MV-4-11 (cell line): Measurements from ENCODE around the gene TBX5.
A peak's percentile ranks its signal among the peaks of the same experiment; 100 is the strongest.

Experiments used
- DNase-seq: peaks from one replicate; lab custom pipeline; 2025; lab: John Stamatoyannopoulos, UW

TBX5 gene

DNA sequence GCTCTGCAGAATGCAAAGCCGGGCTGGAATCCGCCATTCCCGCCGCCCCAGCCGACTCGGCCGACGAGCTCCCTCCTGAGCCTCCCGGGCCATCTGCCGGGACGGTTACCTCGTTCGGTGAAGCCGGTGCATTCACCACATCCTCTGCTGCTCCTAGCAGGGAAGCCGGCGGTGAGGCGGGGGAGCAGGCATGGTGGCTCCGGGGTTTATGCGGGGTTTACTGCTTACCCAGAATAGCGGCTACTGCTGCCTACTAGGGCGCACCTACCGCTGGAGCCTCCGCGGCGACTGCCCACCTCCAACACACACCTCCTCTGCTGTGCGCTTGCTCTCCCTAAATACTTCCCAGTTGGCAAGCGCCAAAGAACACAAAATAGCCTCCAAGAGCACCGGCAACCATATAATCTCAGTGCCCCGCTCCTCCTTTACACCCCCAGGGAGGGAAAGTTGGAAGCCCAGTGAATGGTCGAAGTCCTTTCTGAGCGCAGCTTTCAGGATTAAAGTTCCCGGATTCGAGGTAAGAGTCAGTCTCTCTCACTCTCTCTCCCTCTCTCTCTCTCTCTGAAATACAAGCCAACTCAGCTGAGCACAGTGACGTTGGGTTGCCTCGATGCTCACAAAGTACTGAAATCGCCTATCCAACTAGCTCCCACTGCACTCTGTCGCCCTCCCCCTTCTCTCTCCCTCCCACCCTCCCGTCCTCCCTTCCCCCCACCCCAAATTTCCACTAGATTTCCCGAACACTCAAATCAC is at the start of gene TBX5:
TSS of gene TBX5 (minus strand) at position 626 of the 753 bp plus-strand sequence. CDS start 2,246 bp downstream, outside the sequence.
- no peak for DNase-seq

GRCh38 chr12:114451657-114452056 is 45.7 kb upstream of the TBX5 start:
- no peak for DNase-seq

GRCh38 chr12:114450515-114451300 is 44.8 kb upstream of the TBX5 start:
- no peak for DNase-seq

GRCh38 chr12:114450019-114450418 is 44.1 kb upstream of the TBX5 start:
- no peak for DNase-seq

GRCh38 chr12:114448618-114448933 is 42.6 kb upstream of the TBX5 start:
- DNase-seq, result no peak

- DNase-seq, result no peak
Observed at GRCh38 chr12:114447799-114448617, 42.1 kb upstream of the TBX5 start.

DNA sequence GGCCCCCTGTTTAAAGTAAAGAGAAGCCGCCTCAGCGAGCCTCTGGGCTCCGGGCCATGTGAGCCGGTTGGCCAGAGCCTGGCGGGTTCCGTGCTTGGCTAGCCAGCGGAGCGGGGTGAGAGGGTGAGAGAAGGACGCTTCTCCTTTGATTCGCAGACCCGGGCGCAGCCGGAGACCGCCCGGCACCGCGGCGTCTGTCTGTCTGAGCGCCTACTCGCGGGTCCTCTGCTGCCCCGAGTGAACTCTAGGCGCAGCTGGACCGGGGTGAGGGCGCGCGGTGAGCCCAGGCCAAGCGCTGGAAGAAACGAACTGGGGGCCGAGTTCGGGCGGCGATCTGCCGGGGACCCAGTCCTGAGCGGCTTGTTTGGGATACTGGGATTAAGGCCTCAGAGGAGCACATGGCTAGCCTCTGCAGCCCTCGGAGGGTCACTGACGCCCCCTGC is 41.4 kb upstream of the TBX5 start:
- DNase-seq, result no peak

- no peak for DNase-seq
Observed at GRCh38 chr12:114445401-114446323, 39.7 kb upstream of the TBX5 start.

- DNase-seq, result no peak
Observed at GRCh38 chr12:114444422-114445279, 38.7 kb upstream of the TBX5 start.

DNA sequence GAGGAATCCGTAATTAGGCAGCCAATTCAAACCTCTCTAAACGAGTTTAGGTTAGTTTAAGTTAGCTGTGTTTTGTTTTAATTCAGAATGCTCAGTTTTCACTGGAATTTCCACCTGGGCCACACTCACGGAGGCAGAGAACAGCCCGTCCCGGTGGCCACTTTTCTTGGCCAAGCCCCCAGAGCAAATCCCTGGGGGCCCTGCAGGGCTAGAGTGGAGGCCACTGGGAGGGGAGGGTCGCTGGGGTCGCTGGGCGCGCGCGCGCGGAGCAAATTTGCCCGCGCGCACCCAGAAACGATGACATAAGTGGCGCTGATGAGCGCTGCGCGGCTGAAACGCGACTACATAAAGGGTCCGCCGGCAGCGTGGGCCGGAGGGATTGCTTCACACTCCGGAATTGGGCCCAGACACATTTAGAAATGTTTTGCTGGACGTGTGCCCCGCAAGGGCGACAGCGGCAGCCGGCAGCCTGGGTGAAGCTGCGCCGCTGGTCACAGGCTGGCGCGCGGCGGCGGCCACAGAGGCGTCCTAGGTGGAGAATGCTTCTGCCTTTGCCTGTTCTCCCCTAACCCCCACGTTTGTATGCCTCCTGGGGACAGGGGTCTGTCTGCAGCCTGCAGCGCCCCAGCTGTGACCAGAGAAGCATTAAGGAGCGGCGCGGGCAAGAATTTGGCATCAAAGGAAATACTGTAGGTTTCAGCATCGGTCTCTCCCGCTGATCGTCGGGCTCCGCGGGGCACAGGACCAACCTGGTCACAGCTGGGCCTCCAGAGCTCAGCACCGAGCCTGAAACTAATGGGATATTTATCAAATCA is 37.9 kb upstream of the TBX5 start:
- DNase-seq, result no peak

GRCh38 chr12:114442578-114442977 is 36.6 kb upstream of the TBX5 start:
- DNase-seq, result no peak

- no peak for DNase-seq
Observed at GRCh38 chr12:114441545-114441944, 35.6 kb upstream of the TBX5 start.

DNA sequence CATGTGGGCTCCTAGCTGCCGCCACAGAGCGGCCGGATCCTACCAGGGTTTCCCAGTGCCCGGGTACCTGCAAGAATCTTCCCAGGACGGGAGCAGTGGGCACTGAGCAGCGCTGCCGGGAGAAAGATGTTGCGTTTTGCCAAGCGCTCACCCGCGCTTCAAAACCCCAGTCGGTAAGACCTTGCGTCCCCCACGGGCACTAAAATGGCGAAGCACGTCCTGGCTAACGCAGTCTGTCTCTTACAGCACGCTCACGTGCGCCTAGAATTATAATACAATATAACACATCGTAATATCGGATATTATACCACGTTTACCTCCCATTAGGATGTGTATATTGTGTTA is 35.1 kb upstream of the TBX5 start:
- no peak for DNase-seq

DNA sequence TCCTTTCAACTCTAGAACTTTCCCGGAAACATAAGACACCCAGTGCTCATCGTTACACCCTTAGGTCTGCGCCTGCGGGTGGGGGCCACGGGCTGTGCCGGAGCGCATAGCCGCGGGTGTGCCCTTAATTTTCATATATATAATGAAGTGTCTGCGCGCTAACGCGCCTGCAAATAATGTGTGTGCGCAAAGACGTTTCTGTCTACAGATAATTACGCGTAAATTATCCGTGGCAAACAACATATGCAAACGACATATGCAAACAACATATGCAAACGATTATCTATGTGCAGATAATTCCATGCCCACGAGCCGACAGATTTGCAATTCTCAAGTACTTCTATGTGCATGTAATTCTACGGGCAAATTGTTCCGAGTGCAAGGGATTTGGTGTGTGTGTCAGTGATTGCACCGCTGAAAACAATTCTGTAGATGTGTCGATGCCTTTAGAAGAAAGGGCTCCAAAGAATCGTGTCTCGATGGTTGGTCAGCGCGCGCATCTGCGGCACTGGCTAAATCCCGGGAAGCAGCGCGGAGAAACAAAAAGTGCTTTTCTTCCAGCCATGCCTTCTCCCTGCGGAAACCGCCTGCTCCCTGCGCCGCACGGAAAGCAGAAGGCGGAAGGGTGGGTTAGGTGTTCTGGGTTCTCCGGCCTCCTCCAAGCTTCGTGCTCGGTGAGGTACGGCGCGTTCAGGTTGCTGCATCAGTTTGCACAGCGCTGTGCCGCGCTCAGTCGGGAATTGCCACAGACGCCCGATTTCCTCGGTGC is 34.5 kb upstream of the TBX5 start:
- no peak for DNase-seq

GRCh38 chr12:114439817-114440216 is 33.9 kb upstream of the TBX5 start:
- DNase-seq, result no peak

DNA sequence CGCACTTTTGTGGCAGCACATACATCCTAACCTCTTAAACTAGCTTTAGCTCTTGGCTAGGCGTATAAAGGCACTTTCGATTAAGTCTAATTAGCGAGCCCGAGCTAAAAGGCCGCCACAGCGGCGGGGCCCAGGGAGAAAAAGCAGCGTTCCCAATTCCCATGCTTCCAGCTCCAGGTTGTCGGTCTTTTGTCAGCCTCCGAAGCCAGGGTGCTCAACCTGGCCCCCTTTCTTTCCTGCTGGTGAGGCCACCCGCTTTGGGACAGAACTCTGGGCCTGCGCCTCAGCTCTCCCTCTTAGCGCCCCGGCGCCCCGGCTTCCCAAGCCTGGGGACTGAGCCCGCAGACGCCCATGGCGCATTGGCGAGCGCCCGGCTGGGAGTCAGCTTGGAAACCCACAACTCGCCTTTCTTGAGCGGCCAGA is 33.3 kb upstream of the TBX5 start:
- DNase-seq, result no peak

DNA sequence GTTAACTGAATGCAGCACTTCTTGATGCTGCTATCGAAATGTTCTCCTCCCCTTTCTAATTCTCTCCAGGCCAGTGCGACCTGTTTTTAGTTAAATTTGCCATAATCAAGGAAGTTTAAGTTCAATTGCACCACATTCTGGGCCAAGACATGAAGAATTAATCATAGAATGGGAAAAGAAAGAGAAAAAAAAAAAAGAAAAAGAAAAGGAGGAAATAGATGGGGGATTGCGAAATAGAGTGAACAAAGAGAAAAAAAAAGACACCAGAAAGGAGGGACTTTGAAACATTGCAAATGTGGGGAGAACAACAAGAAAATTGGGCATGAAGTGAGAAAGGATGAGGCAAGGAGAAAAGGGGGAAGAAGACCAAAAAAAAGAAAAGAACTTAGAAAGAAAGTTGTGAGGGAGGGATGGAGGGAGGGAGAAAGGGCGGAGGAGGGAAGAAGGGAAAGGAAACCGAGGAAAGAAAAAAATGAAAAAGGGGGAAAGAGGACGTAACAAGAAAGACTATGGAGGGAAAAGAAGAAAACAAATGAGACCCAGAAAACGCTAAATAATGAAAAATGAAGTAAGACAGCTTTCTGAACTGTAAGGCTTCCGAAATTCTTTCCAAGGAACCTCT is 32.8 kb upstream of the TBX5 start:
- DNase-seq, result peak; percentile 9

DNA sequence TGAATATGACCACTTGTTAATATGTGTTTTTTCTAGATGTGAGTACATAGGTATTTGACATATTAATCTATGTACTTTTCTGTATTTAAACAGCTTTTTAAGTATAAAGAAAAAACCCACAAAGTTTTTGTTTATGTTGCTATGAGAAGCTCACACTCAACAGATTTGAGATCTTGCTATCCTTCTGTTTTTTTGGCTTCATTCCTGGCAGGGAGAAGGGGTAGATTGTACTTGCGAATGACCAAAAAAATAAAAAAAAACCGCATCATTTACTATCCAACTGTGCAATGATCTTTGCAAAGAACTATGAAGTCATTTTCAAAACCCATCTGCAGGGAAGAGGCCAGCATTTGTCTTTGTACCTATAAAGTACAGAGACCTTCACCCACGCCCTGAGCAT is 28.4 kb upstream of the TBX5 start:
- DNase-seq, result no peak

- DNase-seq, result no peak
Observed at GRCh38 chr12:114431902-114432301, 26.0 kb upstream of the TBX5 start.
